HepG2 (cell line): Measurements from ENCODE around the gene UBQLN4. TPM values are rescaled to one million over a fixed set of nuclear protein-coding genes. Genes with fewer than 3 reads are reported as not detected.
A peak's percentile ranks its signal among the peaks of the same experiment; 100 is the strongest.

Experiments
- ESRRA ChIP-seq: sonication (generic); formaldehyde crosslinking; IDR thresholded peaks from 2 replicates; pipeline ENCODE4 v1.5.1; 2020; ENCODE audit warnings: mild to moderate bottlenecking, low read depth, missing genetic modification reagents
- GATAD1 ChIP-seq: IDR thresholded peaks from 2 replicates; pipeline ENCODE4 v1.6.1; 2016; ENCODE audit warnings: missing genetic modification reagents, missing compliant biosample characterization
- HDAC1 ChIP-seq: sonication (generic); formaldehyde crosslinking; IDR thresholded peaks from 2 replicates; pipeline ENCODE4 v1.5.1; 2020; ENCODE audit warnings: mild to moderate bottlenecking, missing genetic modification reagents
- HNF4A ChIP-seq: sonication (generic); formaldehyde crosslinking; IDR thresholded peaks from 2 replicates; pipeline ENCODE4 v1.4.0; 2020; ENCODE audit warnings: missing genetic modification reagents
- HNRNPH1 ChIP-seq: fragments of 200-400 bp; formaldehyde crosslinking; optimal IDR thresholded peaks from 2 replicates; pipeline ENCODE3; 2017; ENCODE audit warnings: mild to moderate bottlenecking, low read depth, low read length
- HOXA5 ChIP-seq: sonication (generic); formaldehyde crosslinking; IDR thresholded peaks from 2 replicates; pipeline ENCODE4 v1.4.0; 2020; ENCODE audit warnings: missing genetic modification reagents
- IKZF1 ChIP-seq: fragments of 450-650 bp; IDR thresholded peaks from 2 replicates; pipeline ENCODE4 v1.7.1; 2016
- IKZF4 ChIP-seq: sonication (generic); formaldehyde crosslinking; IDR thresholded peaks from 2 replicates; pipeline ENCODE4 v1.5.1; 2020; ENCODE audit warnings: borderline replicate concordance, mild to moderate bottlenecking, low read depth, missing genetic modification reagents; ENCODE audit errors: not compliant biosample characterization
- MATR3 ChIP-seq: sonication (generic); formaldehyde crosslinking; IDR thresholded peaks from 2 replicates; pipeline ENCODE4 v1.4.0; 2020; ENCODE audit warnings: missing genetic modification reagents
- RBM22 ChIP-seq: fragments of 200-400 bp; formaldehyde crosslinking; optimal IDR thresholded peaks from 2 replicates; pipeline ENCODE3; 2017; ENCODE audit warnings: mild to moderate bottlenecking, low read length, moderate library complexity
- SMAD1 ChIP-seq: sonication (generic); formaldehyde crosslinking; IDR thresholded peaks from 2 replicates; pipeline ENCODE4 v1.4.0; 2020; ENCODE audit warnings: missing genetic modification reagents, low read depth, mild to moderate bottlenecking, borderline replicate concordance
- SMAD9 ChIP-seq: sonication (generic); formaldehyde crosslinking; IDR thresholded peaks from 2 replicates; pipeline ENCODE4 v1.5.1; 2020; ENCODE audit warnings: mild to moderate bottlenecking, missing genetic modification reagents
- SNAI1 ChIP-seq: sonication (generic); formaldehyde crosslinking; IDR thresholded peaks from 2 replicates; pipeline ENCODE4 v1.5.0; 2020; ENCODE audit warnings: mild to moderate bottlenecking, missing genetic modification reagents, borderline replicate concordance
- TEAD3 ChIP-seq: optimal IDR thresholded peaks from 2 replicates; pipeline ENCODE3; 2016; ENCODE audit warnings: borderline replicate concordance
- TMF1 ChIP-seq: sonication (generic); formaldehyde crosslinking; IDR thresholded peaks from 2 replicates; pipeline ENCODE4 v1.8.1; 2022; ENCODE audit warnings: low read depth, missing genetic modification reagents
- ZNF382 ChIP-seq: sonication (generic); formaldehyde crosslinking; IDR thresholded peaks from 2 replicates; pipeline ENCODE4 v1.5.0; 2020; ENCODE audit warnings: missing genetic modification reagents, mild to moderate bottlenecking, borderline replicate concordance
- ZNF446 ChIP-seq: sonication (generic); formaldehyde crosslinking; IDR thresholded peaks from 2 replicates; pipeline ENCODE4 v1.5.0; 2020; ENCODE audit warnings: mild to moderate bottlenecking, missing genetic modification reagents
- ZNF598 ChIP-seq: sonication (generic); formaldehyde crosslinking; IDR thresholded peaks from 2 replicates; pipeline ENCODE4 v1.5.1; 2020; ENCODE audit warnings: mild to moderate bottlenecking, missing genetic modification reagents, borderline replicate concordance
- ZNF768 ChIP-seq: sonication (generic); formaldehyde crosslinking; IDR thresholded peaks from 2 replicates; pipeline ENCODE4 v1.4.0; 2020; ENCODE audit warnings: missing genetic modification reagents
- ZNF883 ChIP-seq: sonication (generic); formaldehyde crosslinking; IDR thresholded peaks from 2 replicates; pipeline ENCODE4 v1.5.1; 2020; ENCODE audit warnings: mild to moderate bottlenecking, missing genetic modification reagents; ENCODE audit errors: not compliant biosample characterization
- ZSCAN20 ChIP-seq: sonication (generic); formaldehyde crosslinking; IDR thresholded peaks from 2 replicates; pipeline ENCODE4 v1.4.0; 2020; ENCODE audit warnings: missing genetic modification reagents, mild to moderate bottlenecking, borderline replicate concordance
- polyA plus RNA-seq, 8 experiments: library from polyadenylated mRNA; depleted of rRNA in 3 of 8; stranded (reverse) in 7 of 8; unstranded in 1 of 8; fragments of >200 nt; fragmentation: Illumina TruSeq in 4 of 8; extraction: Trizol in 4 of 8; gene quantifications; 2 replicates each; pipeline versions ENCODE4 v1.2.1 to v1.2.3, GENCODE V29; 2011 to 2016; ENCODE audit warnings: low read depth in 4 of 8, missing spikeins in 1 of 8, mixed read lengths in 1 of 8; ENCODE audit not compliant: insufficient read depth in 1 of 8
- total RNA-seq, 5 experiments: library from RNA; depleted of rRNA; stranded (reverse); fragments of >200 nt; fragmentation: Illumina TruSeq; extraction: Trizol; gene quantifications; 2 replicates each; pipeline ENCODE4 v1.2.3, GENCODE V29; 2016; ENCODE audit warnings: low read depth in 1 of 5
- TF ChIP-seq, protein P1 (sequence below): sonication (generic); formaldehyde crosslinking; IDR thresholded peaks from 2 replicates; pipeline ENCODE4 v1.4.0; 2020; ENCODE audit warnings: mild to moderate bottlenecking, missing genetic modification reagents
- TF ChIP-seq, protein P2 (sequence below): sonication (generic); formaldehyde crosslinking; IDR thresholded peaks from 2 replicates; pipeline ENCODE4 v1.9.0; 2022; ENCODE audit warnings: low read depth, missing genetic modification reagents
- TF ChIP-seq, protein P3 (sequence below): IDR thresholded peaks from 2 replicates; pipeline ENCODE4 v1.6.1; 2016
- TF ChIP-seq, protein P4 (sequence below): IDR thresholded peaks from 2 replicates; pipeline ENCODE4 v1.6.1; 2016; ENCODE audit warnings: missing biosample characterization, missing genetic modification reagents, low read depth
- TF ChIP-seq, protein P5 (sequence below): sonication (generic); formaldehyde crosslinking; IDR thresholded peaks from 2 replicates; pipeline ENCODE4 v1.5.1; 2020; ENCODE audit warnings: missing genetic modification reagents, mild to moderate bottlenecking, borderline replicate concordance

UBQLN4 gene
- total and polyA plus RNA-seq, 2 of the 13 experiments (the other 11 are each of a cell fraction or from before 2014, with no cell fraction given): 31.5 to 39.8 TPM

DNA sequence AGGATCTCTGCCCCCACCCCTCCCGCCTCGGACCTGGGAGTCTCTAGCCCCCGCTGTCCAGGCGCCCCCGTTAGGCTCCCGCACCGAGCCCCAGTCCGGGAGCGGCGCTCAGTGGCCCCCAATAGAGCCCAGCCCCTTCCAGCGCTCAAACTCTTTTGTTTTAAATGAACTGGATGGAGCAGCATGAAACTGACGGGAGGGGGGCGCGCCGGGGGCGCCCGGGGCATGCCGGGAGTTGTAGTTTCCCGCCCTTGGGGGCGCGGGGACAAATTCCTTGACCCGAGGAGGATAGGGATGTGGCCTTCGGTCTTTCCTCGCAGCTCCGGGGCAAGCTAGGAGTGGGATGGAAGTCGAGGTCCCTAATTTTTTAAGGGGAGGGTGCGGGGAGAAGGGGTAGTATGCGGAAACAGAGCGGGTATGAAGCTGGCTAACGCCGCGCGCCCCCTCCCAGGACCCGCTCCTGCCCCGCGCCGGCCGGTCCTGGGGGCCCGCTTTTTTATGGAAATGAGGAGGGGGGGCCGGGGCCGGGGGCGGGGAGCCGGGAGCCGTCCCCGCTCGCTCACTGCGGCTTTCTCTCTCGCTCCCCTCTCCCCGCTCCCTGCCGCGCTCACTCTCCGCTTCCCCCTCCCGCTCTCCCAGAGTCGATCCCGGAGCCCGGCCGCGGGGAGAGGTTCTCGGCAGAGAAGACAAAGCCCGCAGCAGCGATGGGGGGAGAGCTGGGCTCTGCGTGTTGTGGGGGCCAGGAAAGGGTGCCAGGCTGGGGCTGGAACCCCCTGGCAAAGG lies 28.9 kb upstream of the UBQLN4 start, which contains the start of gene MEX3A (continued):
- TF ChIP-seq ZNF382 (CRISPR knock-in tag) (no peak), ZNF768 (CRISPR knock-in tag) (no peak), MATR3 (CRISPR knock-in tag) (no peak), TMF1 (CRISPR knock-in tag) (no peak), SMAD1 (CRISPR knock-in tag) (no peak), RBM22 (no peak), ZSCAN20 (CRISPR knock-in tag) (no peak), HOXA5 (CRISPR knock-in tag) (peak; percentile 74; the same call in 1 of the 2 replicates), HDAC1 (peak; percentile 37; the same call in 1 of the 2 replicates), IKZF1 (no peak), ZNF883 (CRISPR knock-in tag) (peak; percentile 32), ZNF598 (no peak), SMAD9 (CRISPR knock-in tag) (no peak), IKZF4 (CRISPR knock-in tag) (no peak), ESRRA (CRISPR knock-in tag) (0 out of 2 replicates have a peak, but pooled peaks have one; percentile 33), SNAI1 (CRISPR knock-in tag) (no peak), ZNF446 (CRISPR knock-in tag) (no peak), HNRNPH1 (no peak), HNF4A (peak; percentile 63), TEAD3 (CRISPR knock-in tag) (peak; percentile 48), GATAD1 (CRISPR knock-in tag) (no peak)
- TF ChIP-seq, protein P1, sequence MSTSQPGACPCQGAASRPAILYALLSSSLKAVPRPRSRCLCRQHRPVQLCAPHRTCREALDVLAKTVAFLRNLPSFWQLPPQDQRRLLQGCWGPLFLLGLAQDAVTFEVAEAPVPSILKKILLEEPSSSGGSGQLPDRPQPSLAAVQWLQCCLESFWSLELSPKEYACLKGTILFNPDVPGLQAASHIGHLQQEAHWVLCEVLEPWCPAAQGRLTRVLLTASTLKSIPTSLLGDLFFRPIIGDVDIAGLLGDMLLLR (CRISPR knock-in tag): no peak
- TF ChIP-seq, protein P2, sequence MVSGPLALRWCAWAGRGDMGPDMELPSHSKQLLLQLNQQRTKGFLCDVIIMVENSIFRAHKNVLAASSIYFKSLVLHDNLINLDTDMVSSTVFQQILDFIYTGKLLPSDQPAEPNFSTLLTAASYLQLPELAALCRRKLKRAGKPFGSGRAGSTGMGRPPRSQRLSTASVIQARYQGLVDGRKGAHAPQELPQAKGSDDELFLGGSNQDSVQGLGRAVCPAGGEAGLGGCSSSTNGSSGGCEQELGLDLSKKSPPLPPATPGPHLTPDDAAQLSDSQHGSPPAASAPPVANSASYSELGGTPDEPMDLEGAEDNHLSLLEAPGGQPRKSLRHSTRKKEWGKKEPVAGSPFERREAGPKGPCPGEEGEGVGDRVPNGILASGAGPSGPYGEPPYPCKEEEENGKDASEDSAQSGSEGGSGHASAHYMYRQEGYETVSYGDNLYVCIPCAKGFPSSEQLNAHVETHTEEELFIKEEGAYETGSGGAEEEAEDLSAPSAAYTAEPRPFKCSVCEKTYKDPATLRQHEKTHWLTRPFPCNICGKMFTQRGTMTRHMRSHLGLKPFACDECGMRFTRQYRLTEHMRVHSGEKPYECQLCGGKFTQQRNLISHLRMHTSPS (CRISPR knock-in tag): no peak
- TF ChIP-seq, protein P3, sequence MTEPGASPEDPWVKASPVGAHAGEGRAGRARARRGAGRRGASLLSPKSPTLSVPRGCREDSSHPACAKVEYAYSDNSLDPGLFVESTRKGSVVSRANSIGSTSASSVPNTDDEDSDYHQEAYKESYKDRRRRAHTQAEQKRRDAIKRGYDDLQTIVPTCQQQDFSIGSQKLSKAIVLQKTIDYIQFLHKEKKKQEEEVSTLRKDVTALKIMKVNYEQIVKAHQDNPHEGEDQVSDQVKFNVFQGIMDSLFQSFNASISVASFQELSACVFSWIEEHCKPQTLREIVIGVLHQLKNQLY (CRISPR knock-in tag): no peak
- TF ChIP-seq, protein P4, sequence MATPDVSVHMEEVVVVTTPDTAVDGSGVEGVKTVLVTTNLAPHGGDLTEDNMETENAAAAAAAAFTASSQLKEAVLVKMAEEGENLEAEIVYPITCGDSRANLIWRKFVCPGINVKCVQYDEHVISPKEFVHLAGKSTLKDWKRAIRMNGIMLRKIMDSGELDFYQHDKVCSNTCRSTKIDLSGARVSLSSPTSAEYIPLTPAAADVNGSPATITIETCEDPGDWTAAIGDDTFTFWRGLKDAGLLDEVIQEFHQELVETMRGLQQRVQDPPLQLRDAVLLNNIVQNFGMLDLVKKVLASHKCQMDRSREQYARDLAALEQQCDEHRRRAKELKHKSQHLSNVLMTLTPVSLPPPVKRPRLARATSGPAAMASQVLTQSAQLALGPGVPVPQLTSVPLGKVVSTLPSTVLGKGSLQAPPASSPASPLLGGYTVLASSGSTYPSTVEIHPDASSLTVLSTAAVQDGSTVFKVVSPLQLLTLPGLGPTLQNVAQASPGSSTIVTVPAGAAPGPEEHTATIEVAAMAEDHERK (CRISPR knock-in tag): no peak
- TF ChIP-seq, protein P5, sequence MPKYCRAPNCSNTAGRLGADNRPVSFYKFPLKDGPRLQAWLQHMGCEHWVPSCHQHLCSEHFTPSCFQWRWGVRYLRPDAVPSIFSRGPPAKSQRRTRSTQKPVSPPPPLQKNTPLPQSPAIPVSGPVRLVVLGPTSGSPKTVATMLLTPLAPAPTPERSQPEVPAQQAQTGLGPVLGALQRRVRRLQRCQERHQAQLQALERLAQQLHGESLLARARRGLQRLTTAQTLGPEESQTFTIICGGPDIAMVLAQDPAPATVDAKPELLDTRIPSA (CRISPR knock-in tag): no peak
